ENCODE data around the gene PLK1. TPM values are rescaled to one million over a fixed set of nuclear protein-coding genes. Genes with fewer than 3 reads are reported as not detected.

Gene PLK1
- total and polyA plus RNA-seq, 2 experiments from 2014 or later = 69.0 to 141 TPM

DNA sequence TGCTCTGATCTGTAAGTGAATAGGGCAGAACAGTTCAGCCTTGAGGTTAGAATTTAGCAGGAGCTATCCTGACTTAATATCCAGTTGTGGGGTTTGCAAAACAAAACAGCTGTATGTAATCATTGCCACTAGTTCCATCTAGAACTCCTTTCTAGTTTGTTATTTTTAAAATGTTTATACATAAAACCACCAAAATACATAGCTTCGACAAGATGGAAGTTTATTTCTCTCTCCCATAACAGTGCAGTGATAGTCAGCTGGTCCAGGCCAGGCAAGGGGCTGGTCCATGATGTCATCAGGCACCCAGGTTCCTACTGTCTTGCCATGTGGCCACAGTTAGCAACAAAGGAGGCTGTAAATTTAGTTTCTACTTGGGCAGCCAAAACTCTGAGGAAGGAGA lies 10.5 kb upstream of the PLK1 start:
- H3K4me1 ChIP-seq (ENCODE audit: insufficient read depth) = no peaks in the 10 kb centered on the region
- no peaks in the 10 kb centered on the region for H3K9me3 Mint-ChIP-seq
- no peak overlapping the region for H3K4me2 ChIP-seq
- DNase-seq (ENCODE audit: low spot score) (no peak), ATAC-seq (no peak)
- H3K27ac Mint-ChIP-seq = no peak overlapping the region
- 0 out of 2 replicates have a peak, but pooled peaks cover 3% of the 10 kb centered on the region for H4K20me1 ChIP-seq (replicated peaks; ENCODE audit: insufficient read depth)
- peaks cover 51% of the 10 kb centered on the region for H3K36me3 Mint-ChIP-seq (ENCODE audit: low read depth)
- H2AFZ ChIP-seq = no peak overlapping the region
- no peaks in the 10 kb centered on the region for H3K27me3 Mint-ChIP-seq (ENCODE audit: insufficient read depth, low read depth, poor library complexity)
- no peak overlapping the region for H3K4me3 Mint-ChIP-seq
- no peaks in the 10 kb centered on the region for H3K4me1 Mint-ChIP-seq
- TF ChIP-seq EZH2 (IDR thresholded peaks at IDR 0.05; ENCODE audit: low read depth, unreplicated experiment) (no peak), JUNB (IDR thresholded peaks at IDR 0.05; ENCODE audit: unreplicated experiment) (no peak)
- H3K9me2 ChIP-seq (ENCODE audit: insufficient read depth) = no peaks in the 10 kb centered on the region
- H3K27ac ChIP-seq (ENCODE audit: low read depth) = no peak overlapping the region
- H3K4me3 ChIP-seq = no peak overlapping the region
- H3K36me3 ChIP-seq (ENCODE audit: insufficient read depth) = peaks cover 18% of the 10 kb centered on the region; the same call in 1 of the 2 replicates
- H3K27me3 ChIP-seq (ENCODE audit: insufficient read depth) = no peaks in the 10 kb centered on the region
- H3K79me2 ChIP-seq (replicated peaks; ENCODE audit: insufficient read depth) = no peaks in the 10 kb centered on the region
- no peaks in the 10 kb centered on the region for H3F3A ChIP-seq (replicated peaks; ENCODE audit: low read depth)

DNA sequence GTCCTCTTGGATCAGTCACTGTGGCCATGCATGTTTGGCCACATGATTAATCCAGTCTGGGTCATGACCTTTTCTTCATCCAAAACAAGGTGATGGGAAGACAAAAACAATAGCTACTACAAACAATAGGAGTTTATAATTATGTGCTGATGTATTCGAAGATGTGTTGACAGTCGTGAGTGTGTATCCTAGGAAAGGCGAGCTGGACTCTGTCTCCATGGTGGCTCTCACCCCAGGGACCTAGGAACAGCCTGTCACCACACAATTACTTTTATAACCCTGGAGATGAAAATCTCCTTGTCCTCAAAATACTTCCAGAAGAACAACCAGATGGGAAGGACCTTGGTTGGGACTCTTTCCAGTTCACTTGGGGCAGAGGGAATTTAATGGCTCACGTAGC lies 9.8 kb upstream of the PLK1 start:
- H3K27ac ChIP-seq (ENCODE audit: low read depth) = no peak overlapping the region
- H3K27ac Mint-ChIP-seq = no peak overlapping the region
- TF ChIP-seq CREB1 (CRISPR knock-in tag; IDR thresholded peaks at IDR 0.05; ENCODE audit: low read depth) (no peak), STAT1 (IDR thresholded peaks at IDR 0.05; ENCODE audit: unreplicated experiment) (no peak), EZH2phosphoT487 (IDR thresholded peaks at IDR 0.05; ENCODE audit: unreplicated experiment) (no peak), ZNF114 (CRISPR knock-in tag; IDR thresholded peaks at IDR 0.05) (no peak), ZNF331 (CRISPR knock-in tag; IDR thresholded peaks at IDR 0.05; ENCODE audit: low read depth) (no peak)
- TF ChIP-seq, protein P1, sequence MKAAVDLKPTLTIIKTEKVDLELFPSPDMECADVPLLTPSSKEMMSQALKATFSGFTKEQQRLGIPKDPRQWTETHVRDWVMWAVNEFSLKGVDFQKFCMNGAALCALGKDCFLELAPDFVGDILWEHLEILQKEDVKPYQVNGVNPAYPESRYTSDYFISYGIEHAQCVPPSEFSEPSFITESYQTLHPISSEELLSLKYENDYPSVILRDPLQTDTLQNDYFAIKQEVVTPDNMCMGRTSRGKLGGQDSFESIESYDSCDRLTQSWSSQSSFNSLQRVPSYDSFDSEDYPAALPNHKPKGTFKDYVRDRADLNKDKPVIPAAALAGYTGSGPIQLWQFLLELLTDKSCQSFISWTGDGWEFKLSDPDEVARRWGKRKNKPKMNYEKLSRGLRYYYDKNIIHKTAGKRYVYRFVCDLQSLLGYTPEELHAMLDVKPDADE (IDR thresholded peaks at IDR 0.05) = no peak
- TF ChIP-seq, protein P2, sequence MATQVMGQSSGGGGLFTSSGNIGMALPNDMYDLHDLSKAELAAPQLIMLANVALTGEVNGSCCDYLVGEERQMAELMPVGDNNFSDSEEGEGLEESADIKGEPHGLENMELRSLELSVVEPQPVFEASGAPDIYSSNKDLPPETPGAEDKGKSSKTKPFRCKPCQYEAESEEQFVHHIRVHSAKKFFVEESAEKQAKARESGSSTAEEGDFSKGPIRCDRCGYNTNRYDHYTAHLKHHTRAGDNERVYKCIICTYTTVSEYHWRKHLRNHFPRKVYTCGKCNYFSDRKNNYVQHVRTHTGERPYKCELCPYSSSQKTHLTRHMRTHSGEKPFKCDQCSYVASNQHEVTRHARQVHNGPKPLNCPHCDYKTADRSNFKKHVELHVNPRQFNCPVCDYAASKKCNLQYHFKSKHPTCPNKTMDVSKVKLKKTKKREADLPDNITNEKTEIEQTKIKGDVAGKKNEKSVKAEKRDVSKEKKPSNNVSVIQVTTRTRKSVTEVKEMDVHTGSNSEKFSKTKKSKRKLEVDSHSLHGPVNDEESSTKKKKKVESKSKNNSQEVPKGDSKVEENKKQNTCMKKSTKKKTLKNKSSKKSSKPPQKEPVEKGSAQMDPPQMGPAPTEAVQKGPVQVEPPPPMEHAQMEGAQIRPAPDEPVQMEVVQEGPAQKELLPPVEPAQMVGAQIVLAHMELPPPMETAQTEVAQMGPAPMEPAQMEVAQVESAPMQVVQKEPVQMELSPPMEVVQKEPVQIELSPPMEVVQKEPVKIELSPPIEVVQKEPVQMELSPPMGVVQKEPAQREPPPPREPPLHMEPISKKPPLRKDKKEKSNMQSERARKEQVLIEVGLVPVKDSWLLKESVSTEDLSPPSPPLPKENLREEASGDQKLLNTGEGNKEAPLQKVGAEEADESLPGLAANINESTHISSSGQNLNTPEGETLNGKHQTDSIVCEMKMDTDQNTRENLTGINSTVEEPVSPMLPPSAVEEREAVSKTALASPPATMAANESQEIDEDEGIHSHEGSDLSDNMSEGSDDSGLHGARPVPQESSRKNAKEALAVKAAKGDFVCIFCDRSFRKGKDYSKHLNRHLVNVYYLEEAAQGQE (IDR thresholded peaks at IDR 0.05; ENCODE audit: unreplicated experiment) = no peak
- TF ChIP-seq, protein P3, sequence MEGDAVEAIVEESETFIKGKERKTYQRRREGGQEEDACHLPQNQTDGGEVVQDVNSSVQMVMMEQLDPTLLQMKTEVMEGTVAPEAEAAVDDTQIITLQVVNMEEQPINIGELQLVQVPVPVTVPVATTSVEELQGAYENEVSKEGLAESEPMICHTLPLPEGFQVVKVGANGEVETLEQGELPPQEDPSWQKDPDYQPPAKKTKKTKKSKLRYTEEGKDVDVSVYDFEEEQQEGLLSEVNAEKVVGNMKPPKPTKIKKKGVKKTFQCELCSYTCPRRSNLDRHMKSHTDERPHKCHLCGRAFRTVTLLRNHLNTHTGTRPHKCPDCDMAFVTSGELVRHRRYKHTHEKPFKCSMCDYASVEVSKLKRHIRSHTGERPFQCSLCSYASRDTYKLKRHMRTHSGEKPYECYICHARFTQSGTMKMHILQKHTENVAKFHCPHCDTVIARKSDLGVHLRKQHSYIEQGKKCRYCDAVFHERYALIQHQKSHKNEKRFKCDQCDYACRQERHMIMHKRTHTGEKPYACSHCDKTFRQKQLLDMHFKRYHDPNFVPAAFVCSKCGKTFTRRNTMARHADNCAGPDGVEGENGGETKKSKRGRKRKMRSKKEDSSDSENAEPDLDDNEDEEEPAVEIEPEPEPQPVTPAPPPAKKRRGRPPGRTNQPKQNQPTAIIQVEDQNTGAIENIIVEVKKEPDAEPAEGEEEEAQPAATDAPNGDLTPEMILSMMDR (conservative IDR thresholded peaks at IDR 0.05; ENCODE audit: low read depth in 2 of 2) = no peak

More for the DNA sequence above, 9.8 kb upstream of the PLK1 start:
- no peak for DNase-seq (ENCODE audit: low spot score)
- no peaks in the 10 kb centered on the region for H3K27me3 ChIP-seq (ENCODE audit: insufficient read depth)
- no peak for ATAC-seq
- H3K9me3 Mint-ChIP-seq = no peaks in the 10 kb centered on the region
- no peaks in the 10 kb centered on the region for H3K9me2 ChIP-seq (ENCODE audit: insufficient read depth)
- no peaks in the 10 kb centered on the region for H3K79me2 ChIP-seq (replicated peaks; ENCODE audit: insufficient read depth)
- 0 out of 2 replicates have a peak, but pooled peaks cover 3% of the 10 kb centered on the region for H4K20me1 ChIP-seq (replicated peaks; ENCODE audit: insufficient read depth)
- H3K4me2 ChIP-seq = no peak overlapping the region
- H3K27me3 Mint-ChIP-seq (ENCODE audit: insufficient read depth, low read depth, poor library complexity) = no peaks in the 10 kb centered on the region
- peaks cover 47% of the 10 kb centered on the region for H3K36me3 Mint-ChIP-seq (ENCODE audit: low read depth)
- H3K4me1 ChIP-seq (ENCODE audit: insufficient read depth) = no peaks in the 10 kb centered on the region
- H3K4me1 Mint-ChIP-seq = no peaks in the 10 kb centered on the region
- no peak overlapping the region for H2AFZ ChIP-seq
- peaks cover 15% of the 10 kb centered on the region; the same call in 1 of the 2 replicates for H3K36me3 ChIP-seq (ENCODE audit: insufficient read depth)
- no peak overlapping the region for H3K4me3 ChIP-seq
- H3K4me3 Mint-ChIP-seq = no peak overlapping the region
- H3F3A ChIP-seq (replicated peaks; ENCODE audit: low read depth) = no peaks in the 10 kb centered on the region
